Smooth muscle cell (in vitro differentiated cells): ENCODE results near the gene SNAPC1. TPM values are rescaled to one million over a fixed set of nuclear protein-coding genes. Genes with fewer than 3 reads are reported as not detected.

Experiments
- DNase-seq: peaks from one replicate; lab custom pipeline; 2025; ENCODE audit not compliant: unreplicated experiment; lab: John Stamatoyannopoulos, UW
- H2AFZ ChIP-seq: fragments of 200-600 bp; sonication (generic); 2 replicates; pipeline ENCODE4 v1.6.0; 2016; ENCODE audit warnings: antibody characterized with exemption, low read depth, mild to moderate bottlenecking
- H3F3A ChIP-seq: fragments of 200-600 bp; sonication (generic); 2 replicates; pipeline ENCODE4 v1.6.0; 2017; ENCODE audit warnings: antibody characterized with exemption, low read depth
- H3K27ac ChIP-seq: fragments of 200-600 bp; sonication (generic); 2 replicates; pipeline ENCODE4 v1.5.1; 2016; ENCODE audit warnings: low read depth, mild to moderate bottlenecking
- H3K27me3 ChIP-seq: fragments of 200-600 bp; sonication (generic); 2 replicates; pipeline ENCODE4 v1.6.1; 2016; ENCODE audit warnings: low read depth, mild to moderate bottlenecking
- H3K36me3 ChIP-seq: fragments of 200-600 bp; sonication (generic); 2 replicates; pipeline ENCODE4 v1.5.1; 2016; ENCODE audit warnings: low read depth
- H3K4me1 ChIP-seq: fragments of 200-600 bp; sonication (generic); 2 replicates; pipeline ENCODE4 v1.5.1; 2016; ENCODE audit warnings: low read depth
- H3K4me2 ChIP-seq: fragments of 200-600 bp; sonication (generic); 2 replicates; pipeline ENCODE4 v1.6.0; 2016; ENCODE audit warnings: mild to moderate bottlenecking
- H3K4me3 ChIP-seq: fragments of 200-600 bp; sonication (generic); 2 replicates; pipeline ENCODE4 v1.5.1; 2016; ENCODE audit warnings: mild to moderate bottlenecking
- H3K79me2 ChIP-seq: fragments of 200-600 bp; sonication (generic); 2 replicates; pipeline ENCODE4 v1.6.0; 2016; ENCODE audit warnings: low read depth, mild to moderate bottlenecking
- H3K9ac ChIP-seq: fragments of 200-600 bp; sonication (generic); 2 replicates; pipeline ENCODE4 v1.6.0; 2016; ENCODE audit warnings: low read depth
- H3K9me3 ChIP-seq: fragments of 200-600 bp; sonication (generic); replicated peaks from 2 replicates; pipeline ENCODE4 v1.5.1; 2016; ENCODE audit warnings: low read depth
- H4K20me1 ChIP-seq: fragments of 200-600 bp; sonication (generic); 2 replicates; pipeline ENCODE4 v1.6.0; 2016; ENCODE audit warnings: low read depth
- CTCF ChIP-seq: fragments of 200-600 bp; sonication (generic); IDR thresholded peaks from 2 replicates; pipeline ENCODE4 v1.5.1; 2017; ENCODE audit warnings: borderline replicate concordance, mild to moderate bottlenecking, antibody characterized with exemption; ENCODE audit not compliant: insufficient read depth, poor library complexity, severe bottlenecking
- polyA plus RNA-seq: library from polyadenylated mRNA; unstranded; fragments of >200 nt; fragmentation: Nextera tagmentation; extraction: Ambion mirVana; gene quantifications from 2 replicates; pipeline ENCODE4 v1.2.1, GENCODE V29; 2016
- total RNA-seq: library from RNA; depleted of rRNA; stranded (reverse); fragments of >200 nt; gene quantifications from 2 replicates; pipeline ENCODE4 v1.2.3, GENCODE V29; 2014

Gene SNAPC1
- total and polyA plus RNA-seq, 2 experiments from 2014 or later: 6.1 to 13.5 TPM

- no peak for DNase-seq
- Histone ChIP-seq H3K4me3 (no peak overlapping the region), H3K36me3 (no peaks in the 10 kb centered on the region), H3K9ac (no peak overlapping the region), H3K4me1 (no peaks in the 10 kb centered on the region), H3K27me3 (peaks cover 2% of the 10 kb centered on the region), H2AFZ (no peak overlapping the region), H3F3A (no peaks in the 10 kb centered on the region), H3K27ac (no peak overlapping the region), H3K4me2 (no peak overlapping the region), H3K79me2 (no peaks in the 10 kb centered on the region), H4K20me1 (no peaks in the 10 kb centered on the region), H3K9me3 (no peaks in the 10 kb centered on the region)
- no peak for TF ChIP-seq CTCF
Measured at GRCh38 chr14:61841145-61841544, 78.9 kb downstream of the SNAPC1 start.

Other genes with a start within 250 kb of the SNAPC1 start
- 333 and 376 TPM in 2 replicates for gene HIF1A, start 66.9 kb upstream of the SNAPC1 start, total RNA-seq
- gene HIF1A, start 66.9 kb upstream of the SNAPC1 start, polyA plus RNA-seq: 140 and 152 TPM in 2 replicates
- gene SYT16, start 50.3 kb downstream of the SNAPC1 start, total RNA-seq: 1.0 and 2.4 TPM in 2 replicates
- 1.1 TPM in 1 of 2 replicates, not detected in the other for gene SYT16, start 50.3 kb downstream of the SNAPC1 start, polyA plus RNA-seq